ENCODE results near the gene P4HB. TPM values are rescaled to one million over a fixed set of nuclear protein-coding genes. Genes with fewer than 3 reads are reported as not detected.

P4HB gene
- total and polyA plus RNA-seq, 2 of the 4 experiments (the other 2 are of a cell fraction): 599 to 932 TPM

GRCh38 chr17:81844327-81844851, 15.9 kb downstream of the P4HB start:
- no peak overlapping the region for H3K4ac ChIP-seq (ENCODE audit: low read depth, low read length)
- H3K56ac ChIP-seq (ENCODE audit: extremely low read depth, insufficient read depth, low read length): no peak overlapping the region
- no peak overlapping the region for H2AFZ ChIP-seq (replicated peaks; ENCODE audit: low read length, poor library complexity)
- H4K5ac ChIP-seq (ENCODE audit: low read depth, low read length): no peak overlapping the region
- ChIA-PET CTCF (no interaction called here), POLR2A (ENCODE audit: unreplicated experiment) (no interaction called here)
- peaks cover 60% of the 10 kb centered on the region for H3K36me3 ChIP-seq (ENCODE audit: control insufficient read depth, insufficient read depth, low read length)
- no peak for TF ChIP-seq MAZ (IDR thresholded peaks at IDR 0.05; ENCODE audit: borderline replicate concordance, low read depth, low read length)
- no peak for TF ChIP-seq RFX5 (IDR thresholded peaks at IDR 0.05; ENCODE audit: low read depth, low read length)
- TF ChIP-seq ELK1 (IDR thresholded peaks at IDR 0.05; ENCODE audit: borderline replicate concordance, low read depth, low read length): no peak
- H3K9me1 ChIP-seq (ENCODE audit: insufficient read depth, low read length): no peaks in the 10 kb centered on the region
- WGBS, 2 experiments (ENCODE audit: extremely low coverage in 2 of 2, insufficient read length in 1 of 2): 97% methylated on average over 10 of the region's 14 CpGs; no CpG with 5 or more reads in 1 of the 2 experiments
- H3K4me3 ChIP-seq (ENCODE audit: insufficient read depth, low read depth, low read length): no peak overlapping the region
- no peak overlapping the region for H2BK20ac ChIP-seq (ENCODE audit: low read depth, low read length)
- no peak overlapping the region for H3K14ac ChIP-seq (replicated peaks; ENCODE audit: low read depth, low read length)
- no peak overlapping the region for H3K27ac ChIP-seq (ENCODE audit: insufficient read depth, low read length)
- no peaks in the 10 kb centered on the region for H3K9me3 ChIP-seq (ENCODE audit: control insufficient read depth, insufficient read depth, low read length)
- H3K4me1 ChIP-seq (ENCODE audit: control insufficient read depth, insufficient read depth, low read length): no peaks in the 10 kb centered on the region
- no peak overlapping the region for H3K9ac ChIP-seq (ENCODE audit: low read depth, low read length)
- BruUV-seq (replicated peaks): no TSS peak
- intact Hi-C loops (cut with micrococcal nuclease) (no loop called here), in situ Hi-C loops (cut with MboI; ENCODE audit: low sequenced_read_pairs) (no loop called here), dilution Hi-C loops (cut with HindIII; ENCODE audit: low sequenced_read_pairs, unreplicated experiment) (no loop called here)
- H4K20me1 ChIP-seq (ENCODE audit: insufficient read depth, low read length): peaks cover 46% of the 10 kb centered on the region
- DNase-seq: no peak
- no peak overlapping the region for H2AK5ac ChIP-seq (ENCODE audit: low read depth, low read length)
- no peak overlapping the region for H4K91ac ChIP-seq (ENCODE audit: insufficient read depth, low read depth, low read length)
- H3K4me2 ChIP-seq (ENCODE audit: low read depth, low read length): no peak overlapping the region
- H2AK9ac ChIP-seq (replicated peaks; ENCODE audit: low read depth, low read length, poor library complexity): no peak overlapping the region
- peaks cover 4 to 34% of the 10 kb centered on the region in 2 experiments for H3K79me1 ChIP-seq (ENCODE audit: low read depth in 1 of 2, low read length in 2 of 2)
- no peak overlapping the region for H2BK15ac ChIP-seq (ENCODE audit: low read depth, low read length)
- H3K27me3 ChIP-seq (ENCODE audit: control insufficient read depth, insufficient read depth, low read length): no peaks in the 10 kb centered on the region
- ATAC-seq (ENCODE audit: low read depth): no peak
- H3K18ac ChIP-seq (ENCODE audit: low read depth, low read length): no peak overlapping the region
- no peak overlapping the region for H3K23ac ChIP-seq (ENCODE audit: low read depth, low read length)
- H2BK120ac ChIP-seq (ENCODE audit: low read depth, low read length): no peak overlapping the region
- H2BK5ac ChIP-seq (ENCODE audit: low read depth, low read length, poor library complexity, severe bottlenecking): no peak overlapping the region
- H4K8ac ChIP-seq (ENCODE audit: low read depth in 2 of 2, low read length in 2 of 2): no peak overlapping the region
